Karpas-422 (cell line): ENCODE results near the gene SOX1. TPM values are rescaled to one million over a fixed set of nuclear protein-coding genes. Genes with fewer than 3 reads are reported as not detected.

Experiments
- DNase-seq: peaks from one replicate; pipeline ENCODE4 v3.0.0-alpha.2; 2015
- H2AFZ ChIP-seq: fragments of 200-600 bp; sonication (generic); 2 replicates; pipeline ENCODE4 v1.6.1; 2014; ENCODE audit warnings: antibody characterized with exemption, low read length, mixed read lengths
- H3K27ac ChIP-seq: fragments of 200-600 bp; sonication (generic); 2 replicates; pipeline ENCODE4 v1.5.1; 2014; ENCODE audit warnings: mild to moderate bottlenecking, low read length, moderate library complexity
- H3K27me3 ChIP-seq: fragments of 200-600 bp; sonication (generic); 2 replicates; pipeline ENCODE4 v1.6.1; 2014; ENCODE audit warnings: low read length, mixed read lengths
- H3K36me3 ChIP-seq: fragments of 200-600 bp; sonication (generic); 2 replicates; pipeline ENCODE4 v1.6.1; 2014; ENCODE audit warnings: low read length, mixed read lengths; ENCODE audit not compliant: insufficient read depth
- H3K4me1 ChIP-seq: fragments of 200-600 bp; sonication (generic); 2 replicates; pipeline ENCODE4 v1.6.1; 2014; ENCODE audit warnings: mild to moderate bottlenecking, low read length, mixed read lengths
- H3K4me2 ChIP-seq: fragments of 200-600 bp; sonication (generic); 2 replicates; pipeline ENCODE4 v1.6.1; 2014; ENCODE audit warnings: low read length, low read depth, mild to moderate bottlenecking; ENCODE audit not compliant: poor library complexity, severe bottlenecking
- H3K4me3 ChIP-seq: fragments of 200-600 bp; sonication (generic); 2 replicates; pipeline ENCODE4 v1.5.1; 2014; ENCODE audit warnings: mild to moderate bottlenecking, antibody characterized with exemption, low read length, mixed read lengths
- H3K79me2 ChIP-seq: fragments of 200-600 bp; sonication (generic); 2 replicates; pipeline ENCODE4 v1.6.1; 2014; ENCODE audit warnings: mild to moderate bottlenecking, low read length, mixed read lengths
- H3K9ac ChIP-seq: fragments of 200-600 bp; sonication (generic); 2 replicates; pipeline ENCODE4 v1.6.0; 2014; ENCODE audit warnings: low read length
- H3K9me2 ChIP-seq: fragments of 200-600 bp; sonication (generic), shearing (Covaris generic); replicated peaks from 2 replicates; pipeline ENCODE4 v1.6.0; 2014; ENCODE audit warnings: mild to moderate bottlenecking, low read length, moderate library complexity; ENCODE audit not compliant: insufficient read depth
- H3K9me3 ChIP-seq: fragments of 300-700, 200-600 bp; sonication (generic); 2 replicates; pipeline ENCODE4 v1.6.1; 2014; ENCODE audit warnings: low read length, mixed read lengths
- H4K20me1 ChIP-seq: fragments of 200-600 bp; sonication (generic); 2 replicates; pipeline ENCODE4 v1.6.1; 2014; ENCODE audit warnings: mild to moderate bottlenecking, antibody characterized with exemption, low read length, low read depth; ENCODE audit not compliant: insufficient read depth
- total RNA-seq: library from RNA; depleted of rRNA; stranded (reverse); fragments of >200 nt; shearing (Covaris generic); gene quantifications from 2 replicates; pipeline ENCODE4 v1.2.3, GENCODE V29; 2014; ENCODE audit warnings: low replicate concordance

SOX1 gene
- total RNA-seq, 1 experiment from 2014 or later: not detected

GRCh38 chr13:112067871-112068539 lies 1.1 kb downstream of the SOX1 start:
- Histone ChIP-seq H3K27ac (no peak overlapping the region), H3K4me1 (no peaks in the 10 kb centered on the region), H2AFZ (no peak overlapping the region), H3K4me2 (no peak overlapping the region), H3K27me3 (no peaks in the 10 kb centered on the region), H3K9me2 (no peaks in the 10 kb centered on the region), H3K36me3 (no peaks in the 10 kb centered on the region), H3K4me3 (no peak overlapping the region), H4K20me1 (no peaks in the 10 kb centered on the region), H3K9ac (no peak overlapping the region), H3K9me3 (peaks cover 11% of the 10 kb centered on the region; the same call in 1 of the 2 replicates), H3K79me2 (no peaks in the 10 kb centered on the region)
- DNase-seq: no peak

DNA sequence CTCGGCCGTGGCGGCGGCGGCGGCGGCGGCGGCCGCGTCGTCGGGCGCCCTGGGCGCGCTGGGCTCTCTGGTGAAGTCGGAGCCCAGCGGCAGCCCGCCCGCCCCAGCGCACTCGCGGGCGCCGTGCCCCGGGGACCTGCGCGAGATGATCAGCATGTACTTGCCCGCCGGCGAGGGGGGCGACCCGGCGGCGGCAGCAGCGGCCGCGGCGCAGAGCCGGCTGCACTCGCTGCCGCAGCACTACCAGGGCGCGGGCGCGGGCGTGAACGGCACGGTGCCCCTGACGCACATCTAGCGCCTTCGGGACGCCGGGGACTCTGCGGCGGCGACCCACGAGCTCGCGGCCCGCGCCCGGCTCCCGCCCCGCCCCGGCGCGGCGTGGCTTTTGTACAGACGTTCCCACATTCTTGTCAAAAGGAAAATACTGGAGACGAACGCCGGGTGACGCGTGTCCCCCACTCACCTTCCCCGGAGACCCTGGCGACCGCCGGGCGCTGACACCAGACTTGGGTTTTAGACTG lies 1.7 kb downstream of the SOX1 start:
- no peaks in the 10 kb centered on the region for H3K36me3 ChIP-seq
- H3K4me2 ChIP-seq: no peak overlapping the region
- H3K79me2 ChIP-seq: no peaks in the 10 kb centered on the region
- H3K9me2 ChIP-seq: no peaks in the 10 kb centered on the region
- no peaks in the 10 kb centered on the region for H4K20me1 ChIP-seq
- H3K27ac ChIP-seq: no peak overlapping the region
- peaks cover 11% of the 10 kb centered on the region; the same call in 1 of the 2 replicates for H3K9me3 ChIP-seq
- no peaks in the 10 kb centered on the region for H3K4me1 ChIP-seq
- no peaks in the 10 kb centered on the region for H3K27me3 ChIP-seq
- H2AFZ ChIP-seq: no peak overlapping the region
- no peak for DNase-seq
- H3K4me3 ChIP-seq: no peak overlapping the region
- H3K9ac ChIP-seq: no peak overlapping the region

- no peaks in the 10 kb centered on the region for H3K27me3 ChIP-seq
- H3K9me3 ChIP-seq: peaks cover 11% of the 10 kb centered on the region; the same call in 1 of the 2 replicates
These were observed 2.3 kb downstream of the SOX1 start for GRCh38 chr13:112069061-112069844.

DNA sequence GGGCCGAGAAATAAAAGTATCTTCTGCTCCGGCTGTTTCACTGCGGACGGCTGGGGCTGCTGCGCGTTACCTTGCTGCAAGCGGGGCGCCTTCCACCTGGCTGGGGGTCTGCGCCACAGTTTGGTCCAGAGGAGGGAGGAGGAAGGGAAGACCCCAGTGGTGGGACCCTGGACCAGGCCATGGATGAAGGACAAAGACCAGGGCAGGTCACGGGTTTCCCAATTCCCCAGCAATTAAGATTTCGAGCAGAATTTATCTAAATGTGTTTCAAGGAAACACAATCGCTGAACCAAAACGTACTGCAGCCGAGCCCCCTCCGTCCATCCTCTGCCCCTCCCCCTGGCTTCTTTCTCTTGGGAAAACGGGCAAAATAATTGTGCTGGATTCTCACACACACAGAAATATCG lies 2.9 kb downstream of the SOX1 start:
- no peaks in the 10 kb centered on the region for H4K20me1 ChIP-seq
- H3K36me3 ChIP-seq: no peaks in the 10 kb centered on the region
- H3K9ac ChIP-seq: no peak overlapping the region
- H3K4me2 ChIP-seq: no peak overlapping the region
- no peaks in the 10 kb centered on the region for H3K4me1 ChIP-seq
- H3K9me3 ChIP-seq: peaks cover 11% of the 10 kb centered on the region; the same call in 1 of the 2 replicates
- no peaks in the 10 kb centered on the region for H3K27me3 ChIP-seq
- H3K79me2 ChIP-seq: no peaks in the 10 kb centered on the region
- no peak for DNase-seq
- no peak overlapping the region for H3K4me3 ChIP-seq
- no peak overlapping the region for H3K27ac ChIP-seq
- H2AFZ ChIP-seq: no peak overlapping the region
- no peaks in the 10 kb centered on the region for H3K9me2 ChIP-seq

More at GRCh38 chr13:112069061-112069844, 2.3 kb downstream of the SOX1 start:
- Histone ChIP-seq H3K9me2 (no peaks in the 10 kb centered on the region), H3K4me2 (no peak overlapping the region), H3K27ac (no peak overlapping the region), H3K9ac (no peak overlapping the region), H4K20me1 (no peaks in the 10 kb centered on the region), H3K79me2 (no peaks in the 10 kb centered on the region), H3K4me1 (no peaks in the 10 kb centered on the region), H3K4me3 (no peak overlapping the region), H2AFZ (no peak overlapping the region), H3K36me3 (no peaks in the 10 kb centered on the region)
- no peak for DNase-seq

- H2AFZ ChIP-seq: no peak overlapping the region
- no peak overlapping the region for H3K27ac ChIP-seq
- no peaks in the 10 kb centered on the region for H3K27me3 ChIP-seq
- no peaks in the 10 kb centered on the region for H3K9me2 ChIP-seq
- H3K4me1 ChIP-seq: no peaks in the 10 kb centered on the region
- no peaks in the 10 kb centered on the region for H3K36me3 ChIP-seq
- no peak overlapping the region for H3K9ac ChIP-seq
- peaks cover 11% of the 10 kb centered on the region; the same call in 1 of the 2 replicates for H3K9me3 ChIP-seq
- H4K20me1 ChIP-seq: no peaks in the 10 kb centered on the region
- H3K4me2 ChIP-seq: no peak overlapping the region
- H3K4me3 ChIP-seq: no peak overlapping the region
- H3K79me2 ChIP-seq: no peaks in the 10 kb centered on the region
- DNase-seq: no peak
These were observed 4.3 kb downstream of the SOX1 start for GRCh38 chr13:112071102-112071722.

- H3K36me3 ChIP-seq: no peaks in the 10 kb centered on the region
These were observed 5.0 kb downstream of the SOX1 start for GRCh38 chr13:112071723-112072533.

DNA sequence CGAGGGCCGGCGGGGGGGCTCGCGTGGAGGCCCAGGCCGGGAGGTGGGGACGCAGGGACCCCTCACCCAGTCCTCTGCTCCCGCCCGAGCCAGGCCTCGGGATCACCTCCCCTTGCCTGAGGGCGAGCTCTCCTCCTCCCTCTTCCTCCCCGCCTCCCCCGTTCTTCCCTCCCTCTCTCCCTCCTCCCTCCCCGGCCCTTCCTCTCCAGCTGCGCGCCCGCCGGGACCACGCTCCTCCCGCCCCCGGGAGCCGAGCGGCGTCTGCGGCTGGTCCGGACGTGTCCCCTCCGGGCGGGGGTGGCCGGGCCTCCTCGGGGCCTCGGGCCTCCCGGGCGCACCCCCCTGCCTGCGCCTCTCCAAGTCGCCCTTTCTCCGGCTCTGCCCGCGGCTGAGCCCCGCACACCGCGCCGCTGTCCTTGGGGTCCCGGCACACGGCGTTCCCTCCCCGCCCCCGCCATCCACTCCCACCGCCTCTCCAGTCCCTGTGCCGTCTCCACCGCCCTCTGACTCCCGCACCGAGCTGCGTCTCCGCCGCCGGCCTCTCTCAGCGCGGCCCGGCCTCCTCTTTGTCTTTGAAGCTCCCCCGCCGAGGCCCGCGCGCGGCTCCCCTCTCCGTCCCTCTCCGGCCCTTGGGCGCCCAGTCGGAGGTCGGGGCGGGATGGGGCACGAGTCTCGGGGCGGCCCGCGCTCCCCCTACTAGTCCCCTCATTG lies 5.7 kb downstream of the SOX1 start:
- H2AFZ ChIP-seq: no peak overlapping the region
- DNase-seq: no peak
- no peaks in the 10 kb centered on the region for H4K20me1 ChIP-seq
- H3K4me1 ChIP-seq: no peaks in the 10 kb centered on the region
- no peak overlapping the region for H3K27ac ChIP-seq
- no peak overlapping the region for H3K9ac ChIP-seq
- H3K36me3 ChIP-seq: no peaks in the 10 kb centered on the region
- H3K27me3 ChIP-seq: no peaks in the 10 kb centered on the region
- H3K9me2 ChIP-seq: no peaks in the 10 kb centered on the region
- no peak overlapping the region for H3K4me2 ChIP-seq
- H3K79me2 ChIP-seq: no peaks in the 10 kb centered on the region
- H3K9me3 ChIP-seq: peaks cover 11% of the 10 kb centered on the region; the same call in 1 of the 2 replicates
- no peak overlapping the region for H3K4me3 ChIP-seq

More at GRCh38 chr13:112071723-112072533, 5.0 kb downstream of the SOX1 start:
- no peak overlapping the region for H3K4me3 ChIP-seq
- no peaks in the 10 kb centered on the region for H4K20me1 ChIP-seq
- H3K27ac ChIP-seq: no peak overlapping the region
- no peaks in the 10 kb centered on the region for H3K79me2 ChIP-seq
- peaks cover 11% of the 10 kb centered on the region; the same call in 1 of the 2 replicates for H3K9me3 ChIP-seq
- no peaks in the 10 kb centered on the region for H3K27me3 ChIP-seq
- no peaks in the 10 kb centered on the region for H3K9me2 ChIP-seq
- DNase-seq: no peak
- H3K4me1 ChIP-seq: no peaks in the 10 kb centered on the region
- H2AFZ ChIP-seq: no peak overlapping the region
- no peak overlapping the region for H3K9ac ChIP-seq
- no peak overlapping the region for H3K4me2 ChIP-seq
